ENCODE measurements around the gene PPP5C.

Gene PPP5C

GRCh38 chr19:46404753-46405468 is 58.0 kb downstream of the PPP5C start:
- Histone ChIP-seq H2AFZ (ENCODE audit: low read depth, low read length) (no peak overlapping the region), H3K4me1 (ENCODE audit: insufficient read depth, low read length) (no peaks in the 10 kb centered on the region), H3K27ac (ENCODE audit: low read length) (no peak overlapping the region), H3K27me3 (ENCODE audit: insufficient read depth, low read length, poor library complexity) (peaks cover 7% of the 10 kb centered on the region), H4K20me1 (ENCODE audit: insufficient read depth, low read length) (no peaks in the 10 kb centered on the region), H3K9ac (ENCODE audit: low read depth, low read length) (no peak overlapping the region), H3K4me2 (ENCODE audit: insufficient read depth, low read length) (no peak overlapping the region), H3K4me3 (ENCODE audit: low read depth in 1 of 2, low read length in 2 of 2) (no peak overlapping the region), H3K79me2 (ENCODE audit: insufficient read depth, low read length) (no peaks in the 10 kb centered on the region), H3K36me3 (ENCODE audit: insufficient read depth, low read length) (no peaks in the 10 kb centered on the region), H3K9me3 (ENCODE audit: insufficient read depth, low read length, severe bottlenecking) (no peaks in the 10 kb centered on the region)
- TF ChIP-seq EZH2 (IDR thresholded peaks at IDR 0.05; ENCODE audit: borderline replicate concordance, low read depth, low read length, severe bottlenecking) (no peak), CTCF (IDR thresholded peaks at IDR 0.05; ENCODE audit: borderline replicate concordance, extremely low read depth, low read length, poor library complexity, severe bottlenecking) (no peak)
- ATAC-seq (ENCODE audit: insufficient read depth, low read depth) (no peak), DNase-seq (no peak)

- Histone ChIP-seq H3K9me3 (ENCODE audit: insufficient read depth, low read length, severe bottlenecking) (no peaks in the 10 kb centered on the region), H3K27ac (ENCODE audit: low read length) (no peak overlapping the region), H3K36me3 (ENCODE audit: insufficient read depth, low read length) (no peaks in the 10 kb centered on the region), H3K4me3 (ENCODE audit: low read depth in 1 of 2, low read length in 2 of 2) (no peak overlapping the region), H4K20me1 (ENCODE audit: insufficient read depth, low read length) (no peaks in the 10 kb centered on the region), H3K9ac (ENCODE audit: low read depth, low read length) (no peak overlapping the region), H3K4me1 (ENCODE audit: insufficient read depth, low read length) (no peaks in the 10 kb centered on the region), H3K79me2 (ENCODE audit: insufficient read depth, low read length) (no peaks in the 10 kb centered on the region), H2AFZ (ENCODE audit: low read depth, low read length) (no peak overlapping the region), H3K4me2 (ENCODE audit: insufficient read depth, low read length) (no peak overlapping the region), H3K27me3 (ENCODE audit: insufficient read depth, low read length, poor library complexity) (peaks cover 10% of the 10 kb centered on the region)
- ATAC-seq (ENCODE audit: insufficient read depth, low read depth): no peak
- TF ChIP-seq CTCF (IDR thresholded peaks at IDR 0.05; ENCODE audit: borderline replicate concordance, extremely low read depth, low read length, poor library complexity, severe bottlenecking): no peak
- no peak for TF ChIP-seq EZH2 (IDR thresholded peaks at IDR 0.05; ENCODE audit: borderline replicate concordance, low read depth, low read length, severe bottlenecking)
- no peak for DNase-seq
Measured at GRCh38 chr19:46406976-46407375, 60.1 kb downstream of the PPP5C start.

- no peak for ATAC-seq (ENCODE audit: insufficient read depth, low read depth)
- Histone ChIP-seq H3K4me3 (ENCODE audit: low read depth in 1 of 2, low read length in 2 of 2) (no peak overlapping the region), H3K4me1 (ENCODE audit: insufficient read depth, low read length) (no peaks in the 10 kb centered on the region), H3K9me3 (ENCODE audit: insufficient read depth, low read length, severe bottlenecking) (no peaks in the 10 kb centered on the region), H3K79me2 (ENCODE audit: insufficient read depth, low read length) (no peaks in the 10 kb centered on the region), H4K20me1 (ENCODE audit: insufficient read depth, low read length) (no peaks in the 10 kb centered on the region), H3K36me3 (ENCODE audit: insufficient read depth, low read length) (no peaks in the 10 kb centered on the region), H3K4me2 (ENCODE audit: insufficient read depth, low read length) (no peak overlapping the region), H3K9ac (ENCODE audit: low read depth, low read length) (no peak overlapping the region), H3K27me3 (ENCODE audit: insufficient read depth, low read length, poor library complexity) (peaks cover 10% of the 10 kb centered on the region), H3K27ac (ENCODE audit: low read length) (no peak overlapping the region), H2AFZ (ENCODE audit: low read depth, low read length) (no peak overlapping the region)
- DNase-seq: no peak
- TF ChIP-seq EZH2 (IDR thresholded peaks at IDR 0.05; ENCODE audit: borderline replicate concordance, low read depth, low read length, severe bottlenecking) (no peak), CTCF (IDR thresholded peaks at IDR 0.05; ENCODE audit: borderline replicate concordance, extremely low read depth, low read length, poor library complexity, severe bottlenecking) (no peak)
Measured at GRCh38 chr19:46407856-46408663, 61.2 kb downstream of the PPP5C start.
